SHP77 treated with DMSO at 0.1 percent for 48 hours (cell line): Measurements from ENCODE around the gene TRAF2.
"Not testable (repeated sequence)": the region's sequence is repeated elsewhere in the genome, so short reads cannot be mapped to it uniquely, and the experiment has no call there.

Source experiments
- DNase-seq: peaks from one replicate; lab custom pipeline; 2025; lab: John Stamatoyannopoulos, UW

Gene TRAF2

DNA sequence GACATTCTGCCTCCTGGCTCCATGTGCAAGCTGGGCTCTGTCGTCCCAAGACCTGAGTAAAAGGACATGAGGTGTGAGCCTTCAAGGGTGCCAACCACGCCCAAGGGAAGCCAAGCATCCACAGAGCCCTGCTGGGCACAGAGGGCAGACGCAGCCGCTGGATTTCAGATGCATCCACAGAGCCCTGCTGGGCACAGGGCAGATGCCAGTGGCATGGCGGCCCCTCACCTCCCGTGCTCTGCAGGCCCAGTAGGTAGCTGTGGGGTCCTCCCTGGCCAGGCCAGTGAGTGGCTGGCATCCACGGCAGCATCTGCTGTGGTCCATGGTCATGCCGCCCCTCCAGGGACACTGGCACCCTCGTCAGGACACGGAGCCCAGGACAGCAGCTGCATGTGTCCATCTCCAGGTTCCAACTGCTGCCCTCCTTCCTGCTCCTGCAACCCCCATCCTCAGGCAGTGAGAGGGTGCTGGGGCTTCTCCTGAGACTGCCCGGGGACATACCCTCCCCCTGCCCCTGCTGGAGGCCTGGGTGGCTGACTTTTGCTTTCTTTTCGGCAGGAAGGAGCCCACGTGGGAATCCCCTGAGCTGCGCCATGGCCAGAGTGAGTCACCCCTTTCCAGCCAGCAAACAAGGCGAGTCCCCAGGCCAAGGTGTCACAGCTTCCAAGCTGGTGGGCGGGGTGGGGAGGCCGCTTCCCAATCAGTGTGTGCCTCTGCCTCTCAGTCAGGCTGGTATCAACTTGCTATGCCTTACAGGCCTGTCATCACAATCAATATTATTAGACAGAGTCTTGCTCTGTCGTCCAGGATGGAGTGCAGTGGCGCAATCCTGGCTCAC lies 4.0 kb upstream of the TRAF2 start:
- DNase-seq: no peak

DNA sequence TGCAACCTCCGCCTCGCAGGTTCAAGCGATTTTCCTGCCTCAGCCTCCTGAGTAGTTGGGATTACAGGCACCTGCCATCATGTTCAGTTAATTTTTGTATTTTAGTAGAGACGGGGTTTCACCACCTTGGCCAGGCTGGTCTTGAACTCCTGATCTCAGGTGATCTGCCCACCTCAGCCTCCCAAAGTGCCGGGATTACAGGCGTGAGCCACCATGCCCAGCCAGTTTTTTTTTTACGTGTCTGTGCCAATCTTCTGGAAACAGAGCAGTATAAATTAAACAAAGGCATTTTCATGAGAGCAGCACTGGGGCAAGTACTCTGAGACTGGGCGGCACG lies 3.4 kb upstream of the TRAF2 start:
- not testable (repeated sequence) for DNase-seq

DNA sequence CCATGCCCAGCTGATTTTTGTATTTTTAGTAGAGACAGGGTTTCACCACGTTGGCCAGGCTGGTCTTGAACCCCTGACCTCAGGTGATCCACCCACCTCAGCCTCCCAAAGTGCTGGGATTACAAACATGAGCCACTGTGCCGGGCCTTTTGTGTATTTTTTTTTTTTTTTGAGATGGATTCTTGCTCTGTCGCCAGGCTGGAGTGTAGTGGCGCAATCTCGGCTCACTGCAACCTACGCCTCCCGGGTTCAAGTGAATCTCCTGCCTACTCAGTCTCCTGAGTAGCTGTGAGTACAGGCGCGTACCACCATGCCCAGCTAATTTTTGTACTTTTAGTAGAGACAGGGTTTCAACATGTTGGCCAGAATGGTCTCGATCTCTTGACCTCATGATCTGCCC lies 2.6 kb upstream of the TRAF2 start:
- not testable (repeated sequence) for DNase-seq

DNA sequence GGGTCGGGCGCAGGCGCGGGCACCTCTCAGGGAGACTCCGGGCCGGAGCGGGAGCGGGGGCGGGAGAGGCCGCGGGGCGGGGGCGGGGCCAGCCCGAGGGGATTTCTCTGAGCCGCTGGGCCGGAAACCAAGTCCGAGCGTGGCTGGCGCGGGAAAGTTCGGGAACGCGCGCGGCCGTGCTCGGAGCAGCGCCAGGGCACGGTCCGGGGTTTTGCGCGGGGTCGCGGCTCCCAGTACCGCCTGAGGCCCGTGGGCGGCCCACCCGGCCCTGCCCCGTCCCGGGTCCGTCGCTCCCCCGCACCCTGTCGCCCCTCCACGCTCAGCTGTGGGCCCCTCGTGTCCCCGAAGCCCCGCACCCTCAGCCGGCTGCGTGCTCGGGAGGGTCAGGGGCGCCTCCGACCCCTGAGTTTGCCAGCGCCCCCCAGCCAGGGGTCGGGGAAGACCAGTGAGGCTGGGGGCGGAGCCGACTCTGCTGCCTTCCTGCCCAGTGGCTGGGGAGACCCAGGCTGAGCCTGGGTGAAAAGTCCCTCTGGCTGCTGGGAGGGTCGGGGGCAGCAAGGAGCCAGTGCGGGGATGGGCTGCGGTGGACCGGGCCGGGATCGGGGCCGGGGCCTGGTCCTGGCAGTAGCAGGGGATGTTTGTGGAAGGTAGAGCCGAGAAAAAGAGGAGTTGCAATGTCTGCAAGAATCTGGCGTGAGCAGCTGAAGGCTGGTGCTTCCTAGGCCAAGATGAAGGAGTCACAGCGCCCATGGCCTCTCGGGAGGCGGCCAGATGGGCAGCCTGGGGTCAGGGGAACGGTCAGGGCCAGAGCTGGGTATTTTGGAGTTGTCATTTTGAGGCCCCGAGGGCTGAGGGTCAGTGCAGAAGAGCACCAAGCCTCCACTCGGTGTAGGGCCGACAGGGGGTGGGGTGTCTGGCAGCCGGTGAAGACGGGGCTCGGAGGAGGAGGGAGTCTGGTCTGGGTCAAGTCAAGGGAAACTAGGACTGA lies 588 bp downstream of the TRAF2 start:
- DNase-seq: no peak

DNA sequence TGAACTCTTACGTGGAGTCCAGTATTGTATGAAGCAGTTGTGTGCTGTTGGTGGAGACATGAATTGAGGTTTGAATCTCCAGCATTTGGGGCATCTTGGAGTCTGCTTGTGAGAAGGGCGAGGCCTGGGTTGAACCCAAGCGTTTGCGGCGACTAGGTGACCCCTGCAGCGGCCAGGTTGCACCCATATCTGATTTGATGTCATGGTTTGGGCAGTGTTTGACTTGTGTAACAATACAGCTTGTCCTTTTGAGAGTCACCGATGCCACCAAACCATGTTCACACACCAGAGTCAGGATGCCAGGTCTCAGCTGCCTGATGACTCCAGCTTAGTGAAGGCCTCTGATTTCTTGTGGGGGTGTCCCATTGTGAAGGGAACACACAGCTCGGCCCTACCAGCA lies 2.1 kb downstream of the TRAF2 start:
- no peak for DNase-seq

DNA sequence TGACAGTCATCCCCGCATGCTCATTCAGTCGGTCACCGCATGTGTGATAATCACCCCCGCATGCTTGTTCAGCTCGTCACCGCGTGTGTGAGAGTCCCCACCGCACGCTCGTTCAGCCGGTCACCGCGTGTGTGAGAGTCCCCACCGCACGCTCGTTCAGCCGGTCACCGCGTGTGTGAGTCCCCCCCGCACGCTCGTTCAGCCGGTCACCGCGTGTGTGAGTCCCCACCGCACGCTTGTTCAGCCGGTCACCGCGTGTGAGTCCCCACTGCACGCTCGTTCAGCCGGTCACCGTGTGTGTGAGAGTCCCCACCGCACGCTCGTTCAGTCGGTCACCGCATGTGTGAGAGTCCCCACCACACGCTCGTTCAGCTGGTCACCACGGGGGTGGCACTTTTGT lies 3.5 kb downstream of the TRAF2 start:
- DNase-seq: no peak

DNA sequence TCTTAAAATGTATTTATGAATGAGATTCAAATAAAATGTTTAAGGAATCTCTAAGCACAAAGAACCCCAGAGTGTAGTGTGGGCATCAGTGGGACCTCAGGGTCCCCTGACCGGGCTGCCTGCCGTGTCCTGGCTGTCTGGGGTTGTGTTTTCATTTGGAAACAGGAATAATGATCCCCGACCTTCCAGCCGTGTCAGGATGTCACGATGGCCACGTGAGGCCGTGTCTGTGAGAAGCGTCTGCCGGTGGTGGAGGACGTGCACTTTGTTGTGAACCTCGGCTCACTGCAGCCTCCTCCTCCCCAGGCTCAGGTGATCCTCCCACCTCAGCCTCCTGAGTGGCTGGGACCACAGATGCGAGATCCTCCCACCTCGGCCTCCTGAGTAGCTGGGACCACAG lies 4.3 kb downstream of the TRAF2 start:
- DNase-seq: no peak

DNA sequence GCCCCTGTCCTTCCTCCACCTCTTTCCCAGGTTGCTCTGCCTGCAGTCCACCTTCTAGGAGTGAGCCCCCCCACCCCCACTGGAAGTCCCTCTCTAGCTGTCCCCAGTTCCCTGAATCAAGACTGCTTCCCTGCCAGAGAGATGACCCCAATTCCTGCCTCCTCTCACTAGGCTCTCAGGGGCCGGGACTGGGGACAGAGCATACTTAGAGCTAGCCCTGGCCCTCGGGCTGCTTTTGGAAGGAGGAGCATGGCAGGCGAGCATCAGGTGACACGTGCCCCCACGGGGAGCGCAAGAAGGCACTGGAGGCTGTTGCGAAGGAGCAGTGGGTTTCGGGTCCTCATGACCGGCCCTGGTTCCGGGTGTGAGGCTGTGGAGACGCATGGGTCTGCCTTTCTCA lies 9.7 kb downstream of the TRAF2 start:
- no peak for DNase-seq

DNA sequence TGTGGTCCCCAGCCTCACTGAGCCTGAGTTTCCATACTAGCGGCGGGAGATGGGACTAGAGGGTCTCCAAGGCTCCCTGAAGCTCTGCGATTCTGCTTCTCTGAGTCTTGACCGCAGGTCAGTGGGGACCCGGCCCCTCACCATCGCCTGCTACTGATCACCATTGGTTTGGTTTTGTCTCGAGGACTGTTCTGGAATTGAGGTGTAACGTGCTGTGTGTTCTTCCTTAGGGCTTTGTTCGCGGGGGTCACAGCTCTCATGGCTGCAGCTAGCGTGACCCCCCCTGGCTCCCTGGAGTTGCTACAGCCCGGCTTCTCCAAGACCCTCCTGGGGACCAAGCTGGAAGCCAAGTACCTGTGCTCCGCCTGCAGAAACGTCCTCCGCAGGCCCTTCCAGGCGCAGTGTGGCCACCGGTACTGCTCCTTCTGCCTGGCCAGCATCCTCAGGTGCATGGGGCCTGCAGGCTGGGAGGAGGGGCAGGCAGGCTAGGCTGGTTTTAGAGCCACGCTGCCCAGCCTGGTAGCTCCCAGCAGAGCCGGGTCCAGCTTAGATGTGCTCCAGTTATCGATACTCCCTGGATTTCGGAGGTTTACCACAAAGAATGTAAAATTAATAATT lies 12.3 kb downstream of the TRAF2 start:
- DNase-seq: no peak

DNA sequence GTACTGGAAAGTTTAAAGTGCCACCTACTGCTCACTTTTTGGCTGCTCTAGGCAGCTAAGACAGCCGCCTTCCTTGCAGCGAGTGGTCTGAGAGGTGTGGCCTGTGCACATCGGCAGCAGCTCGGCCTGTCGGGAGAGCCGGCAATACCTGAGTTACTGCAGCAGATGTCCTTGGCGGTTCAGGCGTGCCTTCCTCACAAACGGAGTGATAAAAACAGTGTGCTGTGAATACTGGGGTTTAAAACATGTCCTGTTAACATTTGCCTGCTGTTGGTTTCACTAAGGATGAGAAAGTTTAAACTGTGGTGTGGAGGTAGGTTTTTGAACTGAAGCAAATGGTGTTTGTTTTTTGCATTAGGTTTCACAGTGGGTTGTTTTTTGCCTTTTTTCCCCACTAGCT lies 12.9 kb downstream of the TRAF2 start:
- DNase-seq: no peak

DNA sequence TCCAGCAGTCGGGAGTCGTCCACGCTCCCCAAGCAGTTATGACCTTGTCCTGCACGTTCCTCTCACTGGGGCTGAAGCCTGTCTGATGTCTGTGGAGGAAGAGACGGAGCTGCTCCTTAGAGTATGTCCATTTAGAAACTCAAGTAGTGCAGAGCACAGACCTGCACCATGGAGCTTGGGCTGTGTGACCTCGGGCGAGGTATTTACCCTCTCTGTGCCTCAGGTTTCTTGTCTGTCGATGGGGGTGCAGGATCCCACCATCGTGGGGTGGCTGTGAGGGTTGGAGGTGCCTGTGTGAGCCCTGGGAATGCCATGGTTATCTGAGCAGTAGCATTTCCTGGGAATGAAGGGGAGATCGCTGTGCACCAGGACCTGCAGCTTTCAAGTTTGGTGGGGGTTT lies 14.2 kb downstream of the TRAF2 start:
- no peak for DNase-seq

DNA sequence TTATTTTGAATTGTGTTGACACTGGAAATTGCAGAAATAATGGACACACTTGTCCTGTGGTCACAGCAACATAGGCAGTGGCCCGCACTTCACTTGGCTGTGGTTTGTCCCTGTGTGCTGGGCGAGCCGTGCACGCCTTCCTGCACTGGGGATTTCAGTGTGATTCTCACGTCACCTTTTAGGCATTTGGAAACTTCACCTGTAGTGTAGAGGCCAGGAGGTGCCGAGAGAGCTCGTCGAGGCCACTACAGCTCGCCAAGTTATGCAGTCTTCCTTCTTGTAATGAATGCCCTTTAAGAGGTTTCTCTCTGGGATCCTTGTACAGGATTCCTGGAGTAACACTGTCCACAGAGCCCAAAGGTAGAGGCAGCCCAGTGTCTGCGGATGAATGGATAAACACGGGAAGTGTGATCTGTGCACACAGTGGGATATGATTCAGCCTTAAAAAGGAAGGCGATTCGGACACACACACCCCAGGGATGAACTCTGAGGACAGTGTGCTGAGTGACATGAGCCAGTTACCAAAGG lies 14.7 kb downstream of the TRAF2 start:
- no peak for DNase-seq

DNA sequence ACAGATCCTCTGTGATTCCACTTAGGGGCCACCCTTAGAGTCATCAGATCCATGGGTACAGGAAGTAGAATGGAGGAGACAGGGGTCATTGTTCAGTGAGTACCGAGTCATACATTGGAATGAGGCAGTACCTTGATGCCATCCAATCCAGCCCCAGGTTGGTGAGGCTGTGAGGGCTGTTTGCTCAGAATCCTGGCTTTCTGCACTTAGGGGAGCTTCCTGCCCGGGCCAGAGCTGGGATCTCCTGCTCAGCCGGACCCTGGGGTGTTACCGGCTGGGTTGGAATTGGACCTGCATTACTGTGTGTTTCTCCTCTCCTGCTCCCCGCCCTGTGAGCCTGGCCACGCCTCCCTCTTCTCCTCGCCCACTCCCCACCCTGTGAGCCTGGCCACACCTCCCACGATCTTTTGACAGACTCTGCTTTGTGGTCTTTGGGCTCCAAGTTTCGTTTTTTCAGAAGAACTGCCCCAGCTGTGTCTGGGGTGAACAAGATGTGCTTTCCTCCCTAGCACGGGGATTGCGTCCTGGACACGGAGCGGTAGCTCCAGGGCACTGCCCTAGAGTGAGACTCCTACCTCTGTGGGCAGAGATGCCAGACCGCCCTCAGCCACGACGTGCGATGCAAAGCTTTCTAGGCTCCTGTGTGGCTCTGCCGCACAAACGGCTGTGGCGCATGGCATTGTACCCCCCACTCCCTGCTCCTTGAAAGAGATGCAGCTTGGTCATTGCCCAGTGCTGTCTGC lies 15.4 kb downstream of the TRAF2 start:
- DNase-seq: no peak

DNA sequence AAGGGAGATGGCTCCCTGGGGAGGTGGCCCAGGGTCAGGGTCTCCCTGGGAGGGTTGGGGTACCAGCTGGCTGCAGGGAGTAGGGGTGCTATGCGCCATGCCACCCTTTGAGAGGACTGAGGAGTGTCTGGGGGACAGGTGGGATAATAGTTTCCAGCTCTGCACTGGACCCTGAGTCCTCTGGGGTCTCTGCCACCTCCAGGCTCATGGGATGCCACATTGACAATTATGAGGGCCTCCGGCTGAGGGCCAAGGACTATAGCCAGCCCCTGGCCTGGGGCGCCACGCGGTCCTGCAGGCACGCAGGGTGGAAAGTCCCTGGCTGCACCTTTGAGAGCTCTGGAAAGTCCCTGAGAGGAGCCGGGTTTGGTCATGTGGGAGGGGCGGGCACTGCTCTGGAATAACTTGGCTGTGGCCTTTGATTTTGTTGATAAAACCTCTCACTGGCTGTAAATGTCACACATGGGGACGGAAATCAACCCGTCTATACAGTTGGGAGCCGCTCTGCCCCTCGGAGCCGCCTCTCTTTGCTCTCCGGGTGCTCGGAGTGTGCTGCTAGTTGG lies 16.0 kb downstream of the TRAF2 start:
- DNase-seq: peak; percentile 35

DNA sequence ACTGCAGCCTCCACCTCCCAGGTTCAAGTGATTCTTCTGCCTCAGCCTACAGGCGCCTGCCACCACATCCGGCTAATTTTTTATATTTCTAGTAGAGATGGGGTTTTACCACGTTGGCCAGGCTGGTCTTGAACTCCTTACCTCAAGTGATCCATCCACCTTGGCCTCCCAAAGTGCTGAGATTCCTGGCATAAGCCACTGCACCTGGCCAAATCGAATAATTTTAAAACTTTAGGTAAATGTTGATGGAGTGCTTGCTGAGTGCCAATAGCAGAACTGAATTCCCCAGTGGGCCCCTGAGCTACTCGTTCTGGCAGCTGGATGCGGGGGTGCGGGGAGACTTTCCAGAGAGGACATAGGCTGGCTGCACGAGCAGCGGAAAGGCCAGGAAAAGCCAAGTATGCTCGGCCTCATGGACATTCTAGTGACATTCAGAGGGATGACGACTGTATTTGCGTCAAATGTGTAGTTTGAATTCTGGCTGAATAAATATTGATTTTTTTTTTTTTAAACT lies 16.8 kb downstream of the TRAF2 start:
- peak; percentile 87 for DNase-seq

DNA sequence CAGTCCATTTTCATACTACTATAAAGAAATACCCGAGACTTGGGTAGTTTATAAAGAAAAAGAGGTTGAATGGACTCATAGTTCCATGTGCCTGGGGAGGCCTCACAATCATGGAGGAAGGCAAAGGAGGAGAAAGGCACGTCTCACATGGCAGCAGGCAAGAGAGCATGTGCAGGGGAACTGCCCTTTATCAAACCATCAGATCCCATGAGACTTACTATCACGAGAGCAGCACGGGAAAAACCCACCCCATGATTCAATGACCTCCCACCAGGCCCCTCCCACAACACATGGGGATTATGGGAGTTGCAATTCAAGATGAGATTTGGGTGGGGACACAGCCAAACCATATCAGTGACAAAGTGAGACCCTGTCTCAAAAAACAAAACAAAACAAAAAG lies 19.9 kb downstream of the TRAF2 start:
- no peak for DNase-seq

DNA sequence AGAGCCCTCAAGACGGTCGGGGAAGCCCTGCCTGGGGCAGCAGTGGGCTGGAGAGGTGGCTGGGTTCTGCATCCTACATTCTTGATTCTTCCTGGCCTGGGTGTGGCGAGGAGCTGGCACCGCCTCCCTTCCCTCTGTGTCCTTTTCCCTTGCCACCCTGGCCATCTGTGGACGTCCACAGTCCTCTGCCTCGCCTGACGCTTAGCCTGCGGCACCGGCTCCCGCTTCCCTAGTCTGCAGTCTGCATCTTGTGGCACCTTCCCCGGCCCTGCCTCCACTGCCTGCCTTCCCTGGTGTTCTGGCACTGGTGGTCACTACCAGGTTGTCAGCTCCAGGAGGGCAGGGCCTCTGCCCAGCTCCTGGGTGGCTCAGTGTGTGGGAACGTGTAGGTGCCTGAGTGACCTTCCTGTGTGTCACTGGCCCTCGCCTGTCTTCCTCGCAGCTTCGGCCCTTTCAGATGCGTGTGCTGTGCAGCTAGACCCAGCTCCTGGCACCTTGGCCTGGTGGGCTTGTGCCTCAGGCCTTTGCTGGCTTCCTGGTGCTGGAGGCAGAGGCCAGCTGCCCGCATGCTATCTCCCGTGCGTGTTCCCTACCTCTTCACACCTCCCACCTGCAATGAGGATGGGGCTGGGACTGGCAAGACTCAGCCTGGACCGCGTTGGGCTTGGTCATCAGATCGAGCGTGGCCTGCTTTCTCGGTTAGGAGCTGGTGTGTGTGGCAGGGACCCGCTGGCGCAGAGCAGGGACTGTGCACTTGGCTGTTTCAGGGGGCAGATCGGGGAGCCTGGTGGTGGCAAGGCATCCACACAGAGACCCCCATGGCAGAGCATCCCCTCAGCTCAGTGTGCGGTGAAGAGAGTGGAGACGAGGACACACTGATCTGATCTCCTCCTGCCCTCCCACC lies 20.9 kb downstream of the TRAF2 start:
- no peak for DNase-seq

DNA sequence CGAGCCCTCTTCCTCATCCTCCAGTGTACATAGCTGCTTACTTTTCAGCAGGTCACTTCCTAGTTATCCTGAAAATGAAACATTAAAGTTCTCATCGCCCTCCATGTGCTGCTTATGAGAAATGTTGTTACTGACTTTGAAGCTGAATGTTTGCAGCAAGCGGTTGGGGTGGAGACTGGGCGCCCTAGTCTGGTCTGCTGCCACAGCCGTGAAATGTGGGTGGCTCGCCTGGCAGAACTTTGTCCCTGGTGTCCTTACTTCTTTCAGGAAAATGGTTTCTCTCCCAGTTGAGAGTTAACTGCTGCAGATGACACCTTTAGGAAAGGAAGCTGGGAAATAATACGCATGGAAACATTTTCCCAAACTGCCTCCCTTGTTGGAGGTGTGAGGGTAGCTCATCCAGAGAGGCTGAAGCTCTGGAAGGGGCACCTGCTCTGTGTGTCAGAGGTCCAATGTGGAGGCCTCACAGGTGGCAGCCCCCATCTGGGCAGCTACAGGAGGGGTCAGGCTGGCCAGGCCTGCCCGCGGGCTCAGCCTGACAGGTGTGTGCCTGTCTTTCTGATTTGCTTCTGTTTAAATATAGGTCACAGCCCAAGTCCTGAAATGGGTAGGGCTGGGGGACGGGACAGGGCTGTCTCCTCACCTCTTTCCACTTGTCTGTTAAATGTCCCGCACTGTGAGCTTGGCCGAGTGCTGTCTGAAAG lies 24.0 kb downstream of the TRAF2 start:
- no peak for DNase-seq

DNA sequence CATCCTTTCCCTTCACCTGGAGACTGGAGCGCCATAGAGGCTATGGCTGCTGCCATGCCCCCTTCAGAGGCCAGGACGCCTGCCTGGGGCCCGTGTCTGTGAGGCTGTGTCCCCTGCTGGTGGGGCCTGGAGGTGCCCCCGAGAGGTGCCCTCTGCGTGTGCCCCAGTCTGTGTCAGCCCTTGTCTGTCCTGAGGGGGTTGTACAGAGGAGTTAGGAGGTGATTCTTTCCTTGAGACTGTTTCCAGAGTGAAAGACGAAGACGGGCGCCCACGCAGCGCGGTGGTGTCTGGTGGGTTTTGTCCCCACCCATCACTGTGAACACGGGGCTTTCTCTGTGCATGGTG lies 24.6 kb downstream of the TRAF2 start:
- no peak for DNase-seq
